ENCODE results near the gene WDR75. TPM values are rescaled to one million over a fixed set of nuclear protein-coding genes. Genes with fewer than 3 reads are reported as not detected.

Gene WDR75
- polyA plus RNA-seq, 1 donor from 2014 or later, result 11.0 TPM

DNA sequence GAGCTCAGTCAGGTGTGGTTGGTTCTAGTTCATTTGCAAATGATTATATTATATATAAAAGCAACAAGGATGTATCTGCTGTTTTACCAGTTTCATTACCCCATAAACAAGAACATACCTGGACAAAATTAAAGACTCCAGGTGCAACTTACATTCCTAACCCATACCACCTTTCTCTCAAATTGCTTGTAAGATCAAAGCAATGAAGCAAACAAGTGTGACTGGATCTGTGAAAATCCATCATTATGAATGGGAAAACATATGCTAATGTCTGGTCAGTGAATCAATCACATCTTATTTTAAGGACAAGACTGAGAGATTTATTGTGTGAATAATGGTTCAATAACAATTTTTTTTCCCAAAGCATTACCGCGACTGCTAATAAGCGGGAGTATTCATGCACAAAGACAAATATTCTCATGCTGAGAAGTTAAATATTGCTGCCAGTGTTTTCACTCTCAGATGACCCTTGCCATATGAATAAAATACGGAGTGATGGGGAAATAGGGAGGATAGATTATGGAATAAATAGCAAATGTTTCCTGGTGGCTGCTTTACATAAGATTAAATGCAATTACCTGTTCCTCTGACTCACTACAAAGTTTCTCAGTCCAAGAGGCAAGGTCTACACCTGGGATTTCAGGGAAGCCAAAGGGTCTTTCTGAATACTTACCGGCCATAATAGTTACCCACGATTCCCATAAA, 59.3 kb downstream of the WDR75 start:
- H3K36me3 Mint-ChIP-seq, result no peaks in the 10 kb centered on the region
- no peaks in the 10 kb centered on the region for H3K27me3 Mint-ChIP-seq
- H3K27ac Mint-ChIP-seq, result no peak overlapping the region
- no peaks in the 10 kb centered on the region for H3K4me1 Mint-ChIP-seq
- no peak overlapping the region for H3K4me3 Mint-ChIP-seq
- peaks cover 0 to 2% (median 0%) of the 10 kb centered on the region in 3 donors for H3K9me3 Mint-ChIP-seq

DNA sequence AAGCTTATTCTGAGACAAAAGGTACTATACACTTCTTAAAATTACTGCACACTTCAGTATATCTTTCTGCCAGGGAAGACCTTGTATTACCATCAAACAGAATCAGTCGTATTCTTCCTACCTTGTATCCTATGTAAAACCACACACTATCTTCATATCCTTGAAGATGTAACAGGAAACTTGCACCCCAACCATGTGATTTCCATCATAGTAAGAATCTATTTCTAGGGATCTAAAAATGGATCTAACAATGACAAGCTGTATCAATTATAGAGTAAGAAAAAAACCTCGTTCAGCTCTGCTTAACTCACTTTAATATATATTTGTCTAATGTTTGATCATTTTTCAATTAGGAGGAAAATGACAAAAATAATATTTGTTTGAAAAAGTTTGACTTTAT, 60.2 kb downstream of the WDR75 start:
- H3K27ac Mint-ChIP-seq, result no peak overlapping the region
- H3K27me3 Mint-ChIP-seq, result peaks cover 1% of the 10 kb centered on the region
- no peaks in the 10 kb centered on the region for H3K36me3 Mint-ChIP-seq
- no peaks in the 10 kb centered on the region for H3K4me1 Mint-ChIP-seq
- H3K9me3 Mint-ChIP-seq, result no peaks in the 10 kb centered on the region
- no peak overlapping the region for H3K4me3 Mint-ChIP-seq

DNA sequence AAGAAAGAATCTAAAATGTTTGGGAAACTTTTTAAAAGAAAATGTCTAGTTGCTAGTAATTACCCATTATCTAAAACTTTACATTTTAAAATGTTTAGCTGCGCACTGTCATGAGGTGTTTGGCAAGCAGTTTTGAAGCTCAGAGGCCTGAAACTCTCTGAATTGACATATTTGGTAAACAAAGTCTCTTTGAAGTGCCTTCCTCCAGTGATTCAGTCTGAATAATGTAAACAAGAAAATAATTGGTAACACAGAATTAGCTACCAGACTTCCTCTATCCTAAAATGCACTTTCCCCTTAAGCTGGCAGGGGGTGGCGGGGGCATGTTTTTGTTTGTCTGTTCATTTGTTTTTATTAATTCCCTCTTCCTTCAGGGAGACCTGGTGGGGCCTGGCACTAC, 61.4 kb downstream of the WDR75 start:
- Mint-ChIP-seq H3K4me1 (no peaks in the 10 kb centered on the region), H3K36me3 (no peaks in the 10 kb centered on the region), H3K27me3 (peaks cover 1% of the 10 kb centered on the region), H3K27ac (no peak overlapping the region), H3K4me3 (no peak overlapping the region), H3K9me3 (no peaks in the 10 kb centered on the region)

DNA sequence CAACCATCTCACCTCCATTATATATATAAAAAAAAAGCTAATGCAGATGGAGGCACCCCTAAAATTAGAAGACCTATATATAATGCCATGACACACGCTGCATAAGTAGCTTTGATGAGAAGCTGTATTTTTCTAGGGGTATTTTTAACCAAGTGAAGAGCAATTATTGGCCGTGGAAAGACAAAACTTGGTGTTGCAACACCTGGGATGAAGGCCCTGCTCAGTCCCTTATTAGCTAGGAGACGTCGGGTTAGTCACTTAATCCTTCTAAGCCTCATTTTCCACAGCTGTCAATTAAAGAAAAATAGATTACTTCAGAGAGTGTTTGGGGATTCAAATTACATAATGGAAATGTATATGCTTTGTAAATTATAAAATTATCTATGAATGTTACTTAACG, 63.0 kb downstream of the WDR75 start:
- H3K9me3 Mint-ChIP-seq, result peaks cover 4 to 6% (median 6%) of the 10 kb centered on the region in 3 donors
- H3K27ac Mint-ChIP-seq, result no peak overlapping the region
- H3K4me1 Mint-ChIP-seq, result no peaks in the 10 kb centered on the region
- H3K27me3 Mint-ChIP-seq, result peaks cover 1% of the 10 kb centered on the region
- no peaks in the 10 kb centered on the region for H3K36me3 Mint-ChIP-seq
- H3K4me3 Mint-ChIP-seq, result no peak overlapping the region

DNA sequence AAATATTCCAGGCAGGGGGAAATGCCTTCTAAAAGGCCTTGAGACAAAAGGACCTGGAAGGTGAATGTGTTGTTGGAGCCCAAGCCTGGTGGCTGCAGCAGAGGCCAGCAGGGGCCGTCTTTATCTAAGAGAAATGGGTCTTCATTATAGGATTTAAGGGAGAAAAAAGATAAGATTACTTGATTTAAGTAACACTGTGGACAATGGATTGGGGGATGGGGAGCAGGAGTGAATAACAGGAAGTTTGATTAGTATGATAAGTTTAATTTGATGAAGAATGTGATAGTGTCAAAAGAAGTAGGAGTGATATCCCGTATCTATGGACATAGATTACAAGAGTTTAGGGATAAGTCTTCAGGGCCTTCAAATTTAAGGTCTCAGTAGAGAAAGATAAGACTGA, 64.2 kb downstream of the WDR75 start:
- Mint-ChIP-seq H3K4me1 (no peaks in the 10 kb centered on the region), H3K4me3 (no peak overlapping the region), H3K9me3 (peaks cover 4 to 8% (median 7%) of the 10 kb centered on the region in 3 donors), H3K27ac (no peak overlapping the region), H3K36me3 (no peaks in the 10 kb centered on the region), H3K27me3 (peaks cover 3% of the 10 kb centered on the region)

DNA sequence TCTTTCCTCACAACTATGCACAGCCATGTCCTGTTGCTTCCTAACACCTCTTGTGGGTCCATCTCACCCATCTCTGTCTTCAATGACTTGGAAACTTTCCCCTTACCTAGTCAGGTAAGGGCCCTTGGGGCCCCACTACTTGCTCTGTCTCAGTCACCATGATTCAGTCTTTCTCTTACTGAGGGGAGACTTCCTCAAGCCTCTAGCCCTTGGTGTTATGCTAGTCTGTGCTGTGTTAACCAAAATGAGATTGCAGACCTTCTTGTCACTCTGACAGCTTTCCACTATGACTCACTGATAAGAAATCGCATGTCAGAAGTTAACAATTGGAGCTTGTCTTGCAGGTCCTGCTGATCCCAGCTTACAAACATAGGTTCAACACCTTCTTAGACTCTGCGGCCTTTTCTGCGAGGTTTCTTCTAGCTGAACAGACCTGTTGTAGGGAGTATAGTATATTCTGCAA, 65.3 kb downstream of the WDR75 start:
- H3K27ac Mint-ChIP-seq, result no peak overlapping the region
- H3K9me3 Mint-ChIP-seq, result peaks cover 4 to 8% (median 7%) of the 10 kb centered on the region in 3 donors
- H3K27me3 Mint-ChIP-seq, result peaks cover 3% of the 10 kb centered on the region
- H3K4me1 Mint-ChIP-seq, result no peaks in the 10 kb centered on the region
- H3K4me3 Mint-ChIP-seq, result no peak overlapping the region
- H3K36me3 Mint-ChIP-seq, result no peaks in the 10 kb centered on the region

DNA sequence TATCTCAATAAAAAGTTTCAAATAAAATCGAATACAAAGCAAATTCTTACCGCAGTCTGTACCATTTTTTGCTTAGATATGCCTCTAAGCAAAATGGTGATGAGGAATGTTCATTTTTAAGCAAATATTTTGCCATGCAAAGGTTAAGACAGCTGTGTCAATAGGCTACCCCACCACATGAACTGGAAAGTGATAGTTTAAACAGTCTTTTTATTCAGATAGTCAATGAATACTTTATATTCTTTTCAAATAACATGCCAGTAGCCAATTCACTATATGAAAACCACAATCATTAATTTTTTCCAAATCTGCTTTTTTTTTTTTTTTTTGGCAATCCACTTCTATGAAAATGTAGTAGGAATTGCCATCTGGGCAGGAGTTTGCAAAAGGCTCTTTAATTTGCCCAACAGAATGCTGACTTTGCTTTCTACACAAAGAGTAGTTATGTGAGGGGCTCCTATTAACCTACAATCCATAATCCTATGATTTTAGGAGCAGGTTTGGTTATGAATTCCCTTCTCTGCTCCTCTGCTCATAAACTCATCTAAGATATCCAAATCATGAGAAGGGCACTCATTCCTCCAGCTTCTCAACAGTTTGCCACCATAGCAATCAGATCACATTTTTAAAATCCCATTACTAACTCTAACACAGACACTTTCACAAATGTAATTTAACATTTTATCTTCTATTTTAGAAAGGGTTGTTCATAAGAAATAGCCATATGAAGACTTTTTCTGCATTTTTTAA, 70.1 kb downstream of the WDR75 start:
- Mint-ChIP-seq H3K27ac (no peak overlapping the region), H3K4me3 (no peak overlapping the region), H3K27me3 (peaks cover 9% of the 10 kb centered on the region), H3K4me1 (no peaks in the 10 kb centered on the region), H3K9me3 (peaks cover 4 to 8% (median 7%) of the 10 kb centered on the region in 3 donors), H3K36me3 (no peaks in the 10 kb centered on the region)

DNA sequence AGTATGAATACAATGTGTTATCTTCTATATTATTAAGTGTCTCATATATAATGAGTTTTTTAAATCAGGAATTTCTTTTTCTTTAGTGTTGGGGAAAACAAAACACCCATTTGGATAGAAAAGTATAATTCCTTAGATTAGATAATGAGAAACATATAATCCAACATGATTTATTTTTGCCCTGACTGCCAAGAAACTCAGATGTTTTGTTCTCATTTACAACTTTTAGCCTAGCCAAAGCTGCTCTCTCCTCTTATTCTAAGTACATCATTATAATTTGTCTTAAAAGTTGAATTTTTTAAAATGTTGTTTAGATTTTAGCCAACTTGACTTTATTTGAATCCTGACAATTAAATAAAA, 70.7 kb downstream of the WDR75 start:
- Mint-ChIP-seq H3K4me1 (no peaks in the 10 kb centered on the region), H3K4me3 (no peak overlapping the region), H3K36me3 (no peaks in the 10 kb centered on the region), H3K27me3 (peaks cover 10% of the 10 kb centered on the region), H3K27ac (no peak overlapping the region), H3K9me3 (peaks cover 4 to 8% (median 7%) of the 10 kb centered on the region in 3 donors)

DNA sequence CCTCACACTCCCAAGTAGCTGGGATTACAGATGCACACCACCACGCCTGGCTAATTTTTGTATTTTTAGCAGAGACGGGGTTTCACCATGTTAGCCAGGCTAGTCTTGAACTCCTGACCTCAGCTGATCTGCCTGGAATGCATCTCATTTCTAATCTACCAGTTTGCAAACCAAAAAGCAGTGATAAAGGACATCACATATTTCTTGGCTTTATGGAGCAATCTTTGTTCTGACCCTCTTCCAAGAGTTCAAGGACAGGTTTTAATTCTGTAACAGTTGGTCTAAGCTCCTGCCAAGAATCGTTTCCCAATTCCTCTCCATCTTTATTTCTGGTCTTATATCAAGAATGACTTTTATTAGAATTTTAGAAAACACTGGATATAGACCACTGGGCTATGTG, 71.6 kb downstream of the WDR75 start:
- peaks cover 4 to 11% (median 8%) of the 10 kb centered on the region in 3 donors for H3K9me3 Mint-ChIP-seq
- H3K4me1 Mint-ChIP-seq, result no peaks in the 10 kb centered on the region
- H3K27ac Mint-ChIP-seq, result no peak overlapping the region
- H3K4me3 Mint-ChIP-seq, result no peak overlapping the region
- H3K36me3 Mint-ChIP-seq, result no peaks in the 10 kb centered on the region
- H3K27me3 Mint-ChIP-seq, result peaks cover 11% of the 10 kb centered on the region

DNA sequence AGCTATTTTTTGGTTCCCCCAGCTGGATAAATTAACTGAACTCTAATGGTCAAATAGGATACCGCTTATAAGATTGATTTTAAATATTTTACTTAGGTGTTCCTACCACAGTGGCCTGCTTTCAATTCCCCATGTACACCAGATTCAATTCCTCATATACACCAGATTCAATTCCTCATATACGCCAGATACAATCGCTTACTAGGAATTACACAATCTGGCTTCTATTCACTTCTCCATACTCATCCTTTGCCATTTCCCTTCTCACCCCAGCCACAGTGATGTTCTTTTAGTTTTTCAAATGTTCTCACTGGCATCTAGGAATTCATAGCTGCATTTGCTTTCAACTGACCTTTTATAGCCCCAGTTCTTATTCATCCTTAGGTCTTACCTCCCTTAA, 72.8 kb downstream of the WDR75 start:
- H3K27me3 Mint-ChIP-seq, result peaks cover 13% of the 10 kb centered on the region
- H3K4me1 Mint-ChIP-seq, result no peaks in the 10 kb centered on the region
- H3K4me3 Mint-ChIP-seq, result no peak overlapping the region
- no peaks in the 10 kb centered on the region for H3K36me3 Mint-ChIP-seq
- no peak overlapping the region for H3K27ac Mint-ChIP-seq
- peaks cover 0 to 6% (median 3%) of the 10 kb centered on the region in 3 donors for H3K9me3 Mint-ChIP-seq

DNA sequence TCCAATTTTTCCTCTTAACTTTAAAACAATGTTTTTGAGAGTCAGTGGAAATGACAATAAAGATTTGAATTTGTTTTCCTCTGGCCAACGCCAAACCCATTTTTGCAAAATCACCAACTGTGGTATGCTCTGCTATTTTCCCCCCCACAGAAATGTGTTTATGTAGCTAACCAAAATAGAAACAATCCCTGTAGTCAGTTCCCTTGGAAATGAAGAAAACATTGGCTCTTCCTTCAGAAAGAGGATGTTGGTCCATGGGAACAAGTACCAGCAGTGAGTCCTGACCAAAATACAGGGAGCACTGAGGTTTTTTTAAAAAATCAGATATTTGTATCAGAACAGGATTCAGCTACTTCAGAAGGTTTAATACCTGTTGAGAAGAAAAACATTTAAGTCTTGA, 74.0 kb downstream of the WDR75 start:
- H3K36me3 Mint-ChIP-seq, result no peaks in the 10 kb centered on the region
- no peak overlapping the region for H3K27ac Mint-ChIP-seq
- peaks cover 0 to 4% (median 0%) of the 10 kb centered on the region in 3 donors for H3K9me3 Mint-ChIP-seq
- H3K4me1 Mint-ChIP-seq, result no peaks in the 10 kb centered on the region
- peaks cover 13% of the 10 kb centered on the region for H3K27me3 Mint-ChIP-seq
- no peak overlapping the region for H3K4me3 Mint-ChIP-seq

DNA sequence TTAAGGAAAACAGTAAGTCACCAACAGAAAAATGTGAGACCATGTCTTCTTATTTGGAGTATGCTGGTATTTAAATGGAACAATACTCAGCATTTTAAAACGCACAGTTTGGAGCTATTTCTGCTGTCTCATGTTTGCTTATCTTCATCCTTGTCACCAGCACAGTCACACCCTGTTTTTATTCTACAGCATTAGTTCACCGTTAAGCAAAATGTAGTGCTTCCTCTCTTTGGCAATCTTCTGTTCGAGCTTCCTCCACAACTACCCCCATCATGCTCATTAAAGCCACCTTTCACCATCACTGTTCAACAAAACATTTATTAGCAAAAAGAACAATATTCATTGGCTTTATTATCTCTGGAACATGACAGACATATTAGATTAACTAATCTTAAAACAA, 75.3 kb downstream of the WDR75 start:
- peaks cover 0 to 4% (median 0%) of the 10 kb centered on the region in 3 donors for H3K9me3 Mint-ChIP-seq
- H3K4me1 Mint-ChIP-seq, result no peaks in the 10 kb centered on the region
- no peak overlapping the region for H3K4me3 Mint-ChIP-seq
- H3K27ac Mint-ChIP-seq, result peak overlapping the region in 1 of 3 donors; percentile 69
- no peaks in the 10 kb centered on the region for H3K36me3 Mint-ChIP-seq
- peaks cover 12% of the 10 kb centered on the region for H3K27me3 Mint-ChIP-seq

DNA sequence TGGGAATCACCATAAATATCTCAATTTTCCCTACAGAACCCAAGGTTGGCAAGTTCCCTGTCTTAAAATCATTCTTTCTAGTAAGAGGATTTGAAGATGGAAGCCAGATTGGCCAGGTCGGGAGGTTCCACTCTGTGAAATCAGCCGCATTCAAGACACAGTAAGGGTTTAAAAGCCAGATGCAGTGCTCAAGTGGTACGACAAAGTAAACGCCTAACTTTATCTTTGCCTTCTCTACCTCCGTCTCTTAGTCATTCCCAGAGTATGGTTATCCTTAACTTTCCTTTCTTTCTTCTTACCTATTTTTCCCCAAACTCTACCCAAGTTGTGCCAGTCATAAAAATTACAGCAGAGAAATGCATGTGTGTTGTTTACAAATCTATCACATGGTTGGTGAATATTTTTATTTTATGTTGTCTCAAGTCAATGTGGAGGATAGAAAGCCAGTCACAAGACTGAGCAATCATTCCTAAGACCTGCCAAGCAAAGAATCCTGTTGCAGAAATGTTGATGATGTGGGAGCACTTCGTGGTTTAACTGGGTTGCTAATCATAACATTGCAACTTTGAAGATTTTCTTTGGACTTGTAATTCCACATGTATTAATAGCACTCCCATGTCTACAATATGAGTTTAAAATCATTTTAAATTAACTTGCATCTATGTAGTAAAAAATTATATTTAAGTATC, 76.7 kb downstream of the WDR75 start:
- Mint-ChIP-seq H3K4me3 (no peak overlapping the region), H3K9me3 (peaks cover 0 to 4% (median 0%) of the 10 kb centered on the region in 3 donors), H3K36me3 (no peaks in the 10 kb centered on the region), H3K27ac (no peak overlapping the region), H3K27me3 (peaks cover 10% of the 10 kb centered on the region), H3K4me1 (no peaks in the 10 kb centered on the region)

DNA sequence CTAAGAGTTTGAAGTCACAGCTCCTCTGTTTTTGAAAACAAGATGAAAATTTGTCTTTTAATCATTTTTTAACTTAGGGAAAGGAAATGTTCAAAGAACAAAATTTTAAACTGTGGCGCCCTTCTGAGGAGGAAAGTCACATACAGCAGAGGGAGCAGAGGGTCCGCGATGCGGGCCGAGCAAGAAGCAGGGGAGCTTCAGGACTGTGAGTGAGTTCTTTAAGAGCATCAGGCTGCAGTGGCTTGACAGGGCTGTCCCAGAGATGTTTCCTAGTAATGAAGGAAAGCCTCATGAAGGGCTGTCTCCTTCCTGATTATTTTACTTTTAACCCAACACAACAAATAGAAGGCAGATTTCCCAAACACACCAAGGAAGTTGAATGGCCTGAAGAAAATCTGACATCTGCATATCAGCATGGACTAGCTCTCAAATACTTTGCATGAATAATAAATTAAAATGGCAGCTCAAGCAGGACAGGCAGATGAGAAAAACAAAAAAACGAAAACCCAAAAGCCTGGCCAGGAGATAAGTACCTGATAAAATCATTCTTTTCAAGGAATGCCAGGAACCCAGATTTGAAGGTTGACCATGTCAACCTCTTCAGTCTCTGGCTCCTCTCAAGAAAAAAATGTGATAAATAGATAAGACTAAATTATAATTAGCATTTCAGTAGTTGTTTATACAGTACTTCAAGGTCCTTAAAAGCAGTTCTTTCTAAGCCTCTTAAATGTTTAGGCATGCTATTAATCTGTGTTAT, 78.5 kb downstream of the WDR75 start:
- Mint-ChIP-seq H3K9me3 (peaks cover 0 to 4% (median 0%) of the 10 kb centered on the region in 3 donors), H3K36me3 (no peaks in the 10 kb centered on the region), H3K27ac (no peak overlapping the region)

More for the DNA sequence above, 78.5 kb downstream of the WDR75 start:
- no peak overlapping the region for H3K4me3 Mint-ChIP-seq
- H3K4me1 Mint-ChIP-seq, result no peaks in the 10 kb centered on the region
- peaks cover 4% of the 10 kb centered on the region for H3K27me3 Mint-ChIP-seq

Data from IgD-negative memory B cell (primary cell).